Stomach (tissue), 9 donors: ENCODE data around the gene BAIAP3. TPM values are rescaled to one million over a fixed set of nuclear protein-coding genes. Genes with fewer than 3 reads are reported as not detected.

Experiments used
- DNase-seq, 2 donors: peaks; one replicate each; pipeline versions ENCODE4 v3.0.0 to v3.0.0-alpha.2; 2013 to 2019
- H3K27ac ChIP-seq, 5 donors: fragments of 200-600 bp in 4 of 5; sonication (generic) in 4 of 5; one replicate each; pipeline ENCODE4 v1.5.1; 2013 to 2019; ENCODE audit warnings: mild to moderate bottlenecking in 1 of 5, moderate library complexity in 1 of 5
- H3K27me3 ChIP-seq, 3 donors: fragments of 200-600 bp; sonication (generic); one replicate each; pipeline ENCODE4 v1.5.1; 2017 to 2019; ENCODE audit warnings: mixed run types in 1 of 3
- H3K36me3 ChIP-seq, 4 donors: fragments of 200-600 bp; sonication (generic); 1 replicate in 3 of 4; 2 replicates in 1 of 4; pipeline ENCODE4 v1.5.1; 2016 to 2019
- H3K4me1 ChIP-seq, 4 donors: fragments of 200-600 bp; sonication (generic); one replicate each; pipeline ENCODE4 v1.5.1; 2016 to 2019
- H3K4me3 ChIP-seq, 4 donors: fragments of 200-600 bp; sonication (generic) in 3 of 4; one replicate each; pipeline ENCODE4 v1.5.1; 2016 to 2019; ENCODE audit warnings: mild to moderate bottlenecking in 1 of 4
- H3K9me3 ChIP-seq, 4 donors: fragments of 200-600 bp; sonication (generic); one replicate each; pipeline ENCODE4 v1.5.1; 2016 to 2019
- EP300 ChIP-seq: sonication (generic); formaldehyde crosslinking; IDR thresholded peaks from one replicate; pipeline ENCODE4 v1.6.1; 2017; ENCODE audit warnings: antibody characterized with exemption
- POLR2A ChIP-seq, 4 donors: fragments of 450-650 bp; IDR thresholded peaks; one replicate each; pipeline ENCODE4 v1.6.1; 2016; ENCODE audit warnings: antibody characterized with exemption in 4 of 4, control low read depth in 2 of 4, mild to moderate bottlenecking in 1 of 4, moderate library complexity in 1 of 4
- POLR2AphosphoS5 ChIP-seq, 3 donors: sonication (generic); formaldehyde crosslinking; IDR thresholded peaks; one replicate each; pipeline ENCODE4 v1.6.1; 2016; ENCODE audit warnings: antibody characterized with exemption in 3 of 3
- WGBS, 5 donors: extraction: QIAGEN DNeasy Blood & Tissue Kit in 3 of 5; methylation state at CpG; one replicate each; pipeline versions ENCODE4 v1.1.5 to v1.1.7; 2013 to 2018; 5-methylcytosine and 5-hydroxymethylcytosine counted together
- intact Hi-C: fragments of 100-400 bp; cut with DNase I; formaldehyde crosslinking; loops from one replicate; pipeline ENCODE4 v1.15.1; 2023; ENCODE audit warnings: low total_unique reads
- polyA plus RNA-seq, 3 donors: library from polyadenylated mRNA; stranded (reverse); fragments of 200-250 nt; gene quantifications; one replicate each; pipeline ENCODE4 v1.2.3, GENCODE V29; 2013
- total RNA-seq, 5 donors: library from RNA; depleted of rRNA; stranded (reverse); fragments of >200 nt; gene quantifications; one replicate each; pipeline versions ENCODE4 v1.1.0 to v1.2.3, GENCODE V29; 2014 to 2016
- TF ChIP-seq, protein P1 (sequence below), 7 experiments: fragments of 450-650 bp in 4 of 7; fragments of 200-600 bp in 3 of 7; sonication (generic) in 3 of 7; IDR thresholded peaks; one replicate each; pipeline ENCODE4 v1.5.1; 2016 to 2019; ENCODE audit warnings: antibody characterized with exemption in 7 of 7, control low read depth in 2 of 7, mild to moderate bottlenecking in 1 of 7
- donor health status: healthy with polysubstance abuse.
- donor health status: Bipolar disorder and iron deficiency.
- donor health status: healthy.

BAIAP3 gene
- total and polyA plus RNA-seq, 8 donors = 1.5 to 94.7 (median 4.2) TPM

DNA sequence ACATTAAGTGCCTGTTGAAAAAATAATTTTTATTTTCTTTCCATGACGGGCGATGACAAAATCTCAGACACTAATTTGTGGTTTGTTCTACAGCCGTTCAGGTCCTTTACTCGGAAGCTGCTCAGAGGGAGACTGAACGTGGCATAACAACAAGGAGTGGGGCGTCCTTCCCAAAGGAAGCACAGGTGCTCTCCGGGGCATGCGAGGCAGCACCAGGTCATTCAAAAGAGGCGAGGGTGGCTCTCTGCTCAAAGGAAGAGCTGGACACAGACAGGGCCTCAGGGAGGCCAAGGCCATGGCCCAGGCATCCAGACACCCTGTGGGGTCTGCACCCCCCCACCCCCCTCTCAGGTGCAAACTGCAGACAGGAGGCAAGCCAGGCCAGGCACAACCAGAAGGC lies 64.9 kb downstream of the BAIAP3 start:
- H3K9me3 ChIP-seq = no peaks in the 10 kb centered on the region
- TF ChIP-seq POLR2AphosphoS5 (IDR thresholded peaks at IDR 0.05) (no peak), EP300 (no peak), POLR2A (IDR thresholded peaks at IDR 0.05) (no peak)
- TF ChIP-seq, protein P1, sequence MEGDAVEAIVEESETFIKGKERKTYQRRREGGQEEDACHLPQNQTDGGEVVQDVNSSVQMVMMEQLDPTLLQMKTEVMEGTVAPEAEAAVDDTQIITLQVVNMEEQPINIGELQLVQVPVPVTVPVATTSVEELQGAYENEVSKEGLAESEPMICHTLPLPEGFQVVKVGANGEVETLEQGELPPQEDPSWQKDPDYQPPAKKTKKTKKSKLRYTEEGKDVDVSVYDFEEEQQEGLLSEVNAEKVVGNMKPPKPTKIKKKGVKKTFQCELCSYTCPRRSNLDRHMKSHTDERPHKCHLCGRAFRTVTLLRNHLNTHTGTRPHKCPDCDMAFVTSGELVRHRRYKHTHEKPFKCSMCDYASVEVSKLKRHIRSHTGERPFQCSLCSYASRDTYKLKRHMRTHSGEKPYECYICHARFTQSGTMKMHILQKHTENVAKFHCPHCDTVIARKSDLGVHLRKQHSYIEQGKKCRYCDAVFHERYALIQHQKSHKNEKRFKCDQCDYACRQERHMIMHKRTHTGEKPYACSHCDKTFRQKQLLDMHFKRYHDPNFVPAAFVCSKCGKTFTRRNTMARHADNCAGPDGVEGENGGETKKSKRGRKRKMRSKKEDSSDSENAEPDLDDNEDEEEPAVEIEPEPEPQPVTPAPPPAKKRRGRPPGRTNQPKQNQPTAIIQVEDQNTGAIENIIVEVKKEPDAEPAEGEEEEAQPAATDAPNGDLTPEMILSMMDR (IDR thresholded peaks at IDR 0.05) = no peak
- no peaks in the 10 kb centered on the region for H3K4me1 ChIP-seq
- WGBS, 5 donors = 91 to 98% (median 95%) methylated on average over 9 of the region's 9 CpGs
- no peak for DNase-seq
- intact Hi-C loops = no loop called here
- H3K36me3 ChIP-seq = peaks cover 70 to 93% (median 93%) of the 10 kb centered on the region in 4 donors
- no peaks in the 10 kb centered on the region for H3K27me3 ChIP-seq
- H3K4me3 ChIP-seq = no peak overlapping the region
- H3K27ac ChIP-seq = no peak overlapping the region

Other genes with a start within 250 kb of the BAIAP3 start
- not detected for gene C1QTNF8, start 237.4 kb upstream of the BAIAP3 start, total RNA-seq
- not detected for gene C1QTNF8, start 237.4 kb upstream of the BAIAP3 start, polyA plus RNA-seq
- 10 to 100 TPM; 15.8 to 49.6 (median 33.3) TPM for gene CACNA1H, start 180.5 kb upstream of the BAIAP3 start, total RNA-seq
- gene CACNA1H, start 180.5 kb upstream of the BAIAP3 start, polyA plus RNA-seq = 10 to 100 TPM in 1 of 3 donors, 1 to 10 TPM in 2; 1.5 to 14.5 (median 4.2) TPM
- gene TPSG1, start 108.4 kb upstream of the BAIAP3 start, total RNA-seq = 10 to 100 TPM in 1 of 5 donors, not detected in 4; 22.9 TPM
- 1 to 10 TPM in 1 of 3 donors, under 1 TPM in 1, not detected in 1; 0.10 to 1.2 TPM for gene TPSG1, start 108.4 kb upstream of the BAIAP3 start, polyA plus RNA-seq
- gene TPSB2, start 103.5 kb upstream of the BAIAP3 start, total RNA-seq = 100 to 1,000 TPM in 2 of 5 donors, 10 to 100 TPM in 1, 1 to 10 TPM in 1, not detected in 1; 1.8 to 158 (median 70.5) TPM
- 100 to 1,000 TPM in 1 of 3 donors, 10 to 100 TPM in 2; 19.0 to 164 (median 47.9) TPM for gene TPSB2, start 103.5 kb upstream of the BAIAP3 start, polyA plus RNA-seq
- 100 to 1,000 TPM in 3 of 5 donors, 10 to 100 TPM in 2; 15.4 to 202 (median 110) TPM for gene TPSAB1, start 92.9 kb upstream of the BAIAP3 start, total RNA-seq
- gene TPSAB1, start 92.9 kb upstream of the BAIAP3 start, polyA plus RNA-seq = 100 to 1,000 TPM in 1 of 3 donors, 10 to 100 TPM in 2; 16.9 to 115 (median 32.1) TPM
- gene TPSD1, start 77.6 kb upstream of the BAIAP3 start, total RNA-seq = 1 to 10 TPM in 1 of 5 donors, not detected in 4; 7.6 TPM
- 1 to 10 TPM in 2 of 3 donors, under 1 TPM in 1; 0.70 to 6.4 (median 2.6) TPM for gene TPSD1, start 77.6 kb upstream of the BAIAP3 start, polyA plus RNA-seq
- gene UBE2I, start 24.0 kb upstream of the BAIAP3 start, total RNA-seq = 10 to 100 TPM; 42.0 to 71.0 (median 48.0) TPM
- 10 to 100 TPM; 42.2 to 48.2 (median 42.6) TPM for gene UBE2I, start 24.0 kb upstream of the BAIAP3 start, polyA plus RNA-seq
- 100 to 1,000 TPM in 1 of 5 donors, 10 to 100 TPM in 3, 1 to 10 TPM in 1; 9.3 to 441 (median 41.1) TPM for gene TSR3, start 18.2 kb downstream of the BAIAP3 start, total RNA-seq
- gene TSR3, start 18.2 kb downstream of the BAIAP3 start, polyA plus RNA-seq = 10 to 100 TPM; 65.6 to 74.5 (median 71.9) TPM
- gene GNPTG, start 18.3 kb downstream of the BAIAP3 start, total RNA-seq = 10 to 100 TPM; 32.5 to 87.9 (median 42.0) TPM
- gene GNPTG, start 18.3 kb downstream of the BAIAP3 start, polyA plus RNA-seq = 10 to 100 TPM; 30.0 to 56.1 (median 30.4) TPM
- 10 to 100 TPM; 13.6 to 75.0 (median 50.2) TPM for gene UNKL, start 81.1 kb downstream of the BAIAP3 start, total RNA-seq
- 1 to 10 TPM; 4.8 to 5.5 (median 5.0) TPM for gene UNKL, start 81.1 kb downstream of the BAIAP3 start, polyA plus RNA-seq
- gene UQCC4, start 87.1 kb downstream of the BAIAP3 start, total RNA-seq = 10 to 100 TPM in 2 of 5 donors, 1 to 10 TPM in 1, not detected in 2; 3.3 to 21.1 (median 16.3) TPM
- gene UQCC4, start 87.1 kb downstream of the BAIAP3 start, polyA plus RNA-seq = 10 to 100 TPM; 21.0 to 22.8 (median 21.2) TPM
- 10 to 100 TPM in 1 of 5 donors, 1 to 10 TPM in 1, not detected in 3; 2.0 to 21.4 TPM for gene PERCC1, start 97.4 kb downstream of the BAIAP3 start, total RNA-seq
- gene PERCC1, start 97.4 kb downstream of the BAIAP3 start, polyA plus RNA-seq = 1 to 10 TPM in 1 of 3 donors, not detected in 2; 3.3 TPM
- gene CCDC154, start 110.9 kb downstream of the BAIAP3 start, total RNA-seq = not detected
- 1 to 10 TPM in 2 of 3 donors, under 1 TPM in 1; 0.31 to 4.5 (median 3.1) TPM for gene CCDC154, start 110.9 kb downstream of the BAIAP3 start, polyA plus RNA-seq
- gene CLCN7, start 141.4 kb downstream of the BAIAP3 start, total RNA-seq = 100 to 1,000 TPM in 2 of 5 donors, 10 to 100 TPM in 3; 47.2 to 489 (median 69.1) TPM
- gene CLCN7, start 141.4 kb downstream of the BAIAP3 start, polyA plus RNA-seq = 10 to 100 TPM in 2 of 3 donors, 1 to 10 TPM in 1; 8.7 to 36.5 (median 27.3) TPM
- gene PTX4, start 155.3 kb downstream of the BAIAP3 start, total RNA-seq = not detected
- not detected for gene PTX4, start 155.3 kb downstream of the BAIAP3 start, polyA plus RNA-seq
- gene TELO2, start 159.7 kb downstream of the BAIAP3 start, total RNA-seq = 100 to 1,000 TPM in 2 of 5 donors, 10 to 100 TPM in 3; 23.5 to 107 (median 29.8) TPM
- 10 to 100 TPM; 12.4 to 53.6 (median 34.4) TPM for gene TELO2, start 159.7 kb downstream of the BAIAP3 start, polyA plus RNA-seq
- gene TMEM204, start 200.0 kb downstream of the BAIAP3 start, total RNA-seq = 10 to 100 TPM in 3 of 5 donors, 1 to 10 TPM in 2; 2.7 to 45.8 (median 15.2) TPM
- 10 to 100 TPM; 10.2 to 20.5 (median 19.9) TPM for gene TMEM204, start 200.0 kb downstream of the BAIAP3 start, polyA plus RNA-seq